Liver (tissue), 9 donors: Measurements from ENCODE around the gene PRR16. TPM values are rescaled to one million over a fixed set of nuclear protein-coding genes. Genes with fewer than 3 reads are reported as not detected.

Experiments
- DNase-seq: peaks from one replicate; pipeline ENCODE4 v3.0.0-alpha.2; 2017; ENCODE audit warnings: low spot score
- H3K27ac ChIP-seq, 2 donors: one replicate each; pipeline ENCODE4 v1.7.0; 2013; ENCODE audit warnings: inconsistent platforms in 2 of 2, low read length in 2 of 2, control low read depth in 1 of 2, low read depth in 1 of 2, mild to moderate bottlenecking in 1 of 2
- H3K27me3 ChIP-seq, 4 donors: one replicate each; pipeline versions ENCODE4 v1.6.1 to v1.7.0; 2013; ENCODE audit warnings: low read length in 3 of 4, inconsistent platforms in 1 of 4, mild to moderate bottlenecking in 1 of 4, moderate library complexity in 1 of 4; ENCODE audit not compliant: control insufficient read depth in 4 of 4, insufficient read depth in 4 of 4
- H3K36me3 ChIP-seq, 4 donors: one replicate each; pipeline versions ENCODE4 v1.6.1 to v1.7.0; 2013; ENCODE audit warnings: low read length in 3 of 4, mild to moderate bottlenecking in 3 of 4, low read depth in 1 of 4, moderate library complexity in 1 of 4; ENCODE audit not compliant: control insufficient read depth in 4 of 4, insufficient read depth in 3 of 4
- H3K4me1 ChIP-seq, 4 donors: one replicate each; pipeline versions ENCODE4 v1.6.1 to v1.7.0; 2013; ENCODE audit warnings: low read length in 3 of 4, mild to moderate bottlenecking in 3 of 4, moderate library complexity in 1 of 4; ENCODE audit not compliant: control insufficient read depth in 4 of 4, insufficient read depth in 4 of 4
- H3K4me3 ChIP-seq, 3 donors: one replicate each; pipeline versions ENCODE4 v1.6.1 to v1.7.0; 2013; ENCODE audit warnings: low read length in 3 of 3, control low read depth in 1 of 3, low read depth in 1 of 3, mild to moderate bottlenecking in 1 of 3
- H3K9ac ChIP-seq, 2 donors: one replicate each; pipeline ENCODE4 v1.7.0; 2013; ENCODE audit warnings: low read length in 2 of 2, mild to moderate bottlenecking in 2 of 2, moderate library complexity in 2 of 2, control low read depth in 1 of 2, low read depth in 1 of 2
- H3K9me3 ChIP-seq, 4 donors: one replicate each; pipeline versions ENCODE4 v1.6.1 to v1.7.0; 2013; ENCODE audit warnings: low read length in 3 of 4; ENCODE audit not compliant: control insufficient read depth in 4 of 4
- ATF3 ChIP-seq: IDR thresholded peaks from 2 replicates; pipeline ENCODE4 v1.6.1; 2016; ENCODE audit warnings: antibody characterized with exemption
- CTCF ChIP-seq: fragments of 150-350 bp; IDR thresholded peaks from 2 replicates; pipeline ENCODE4 v1.5.1; 2017; ENCODE audit warnings: improper control_type of control experiment, low read depth, low read length; ENCODE audit not compliant: missing input control
- EGR1 ChIP-seq, 2 donors: IDR thresholded peaks; 2 replicates each; pipeline ENCODE4 v1.6.1; 2016 to 2018; ENCODE audit warnings: antibody characterized with exemption in 2 of 2, low read depth in 2 of 2
- FOXA1 ChIP-seq: IDR thresholded peaks from 2 replicates; pipeline ENCODE4 v1.6.1; 2016; ENCODE audit warnings: antibody characterized with exemption
- FOXA2 ChIP-seq: IDR thresholded peaks from 2 replicates; pipeline ENCODE4 v1.6.1; 2016; ENCODE audit warnings: antibody characterized with exemption
- GABPA ChIP-seq, 2 donors: IDR thresholded peaks in 1 of 2; conservative IDR thresholded peaks in 1 of 2; 2 replicates each; pipeline ENCODE4 v1.6.1; 2016; ENCODE audit warnings: antibody characterized with exemption in 2 of 2, mild to moderate bottlenecking in 1 of 2, moderate library complexity in 1 of 2
- HNF4A ChIP-seq, 2 donors: conservative IDR thresholded peaks; 2 replicates each; pipeline ENCODE4 v1.6.1; 2016; ENCODE audit warnings: antibody characterized with exemption in 2 of 2, mild to moderate bottlenecking in 2 of 2
- HNF4G ChIP-seq: IDR thresholded peaks from 2 replicates; pipeline ENCODE4 v1.6.1; 2016; ENCODE audit warnings: antibody characterized with exemption
- JUND ChIP-seq, 2 donors: IDR thresholded peaks; 2 replicates each; pipeline ENCODE4 v1.6.1; 2016; ENCODE audit warnings: antibody characterized with exemption in 2 of 2
- MAX ChIP-seq: IDR thresholded peaks from 2 replicates; pipeline ENCODE4 v1.6.1; 2016; ENCODE audit warnings: antibody characterized with exemption
- NR2F2 ChIP-seq: IDR thresholded peaks from 2 replicates; pipeline ENCODE4 v1.6.1; 2016; ENCODE audit warnings: antibody characterized with exemption
- RAD21 ChIP-seq, 2 donors: IDR thresholded peaks; 2 replicates each; pipeline ENCODE4 v1.6.1; 2016; ENCODE audit warnings: antibody characterized with exemption in 2 of 2, mild to moderate bottlenecking in 2 of 2
- REST ChIP-seq: IDR thresholded peaks from 2 replicates; pipeline ENCODE4 v1.6.1; 2016; ENCODE audit warnings: antibody characterized with exemption, mild to moderate bottlenecking
- RXRA ChIP-seq, 2 donors: IDR thresholded peaks; 2 replicates each; pipeline ENCODE4 v1.6.1; 2017 to 2018; ENCODE audit warnings: antibody characterized with exemption in 2 of 2, mild to moderate bottlenecking in 1 of 2
- SP1 ChIP-seq: IDR thresholded peaks from 2 replicates; pipeline ENCODE4 v1.6.1; 2018; ENCODE audit warnings: antibody characterized with exemption, mild to moderate bottlenecking
- TAF1 ChIP-seq: conservative IDR thresholded peaks from 2 replicates; pipeline ENCODE4 v1.6.1; 2016; ENCODE audit warnings: antibody characterized with exemption, mild to moderate bottlenecking
- YY1 ChIP-seq: IDR thresholded peaks from 2 replicates; pipeline ENCODE4 v1.6.1; 2016; ENCODE audit warnings: antibody characterized with exemption, mild to moderate bottlenecking
- ZBTB33 ChIP-seq: IDR thresholded peaks from 2 replicates; pipeline ENCODE4 v1.6.1; 2016; ENCODE audit warnings: antibody characterized with exemption
- whole genome bisulfite sequencing: extraction: QIAGEN DNeasy Blood & Tissue Kit; methylation state at CpG from one replicate; pipeline ENCODE4 v1.1.7; 2013; 5-methylcytosine and 5-hydroxymethylcytosine counted together
- polyA plus RNA-seq, 2 donors: library from polyadenylated mRNA; stranded (reverse) in 1 of 2; unstranded in 1 of 2; fragments of 200-250 nt in 1 of 2; fragments of >200 nt in 1 of 2; fragmentation: Nextera tagmentation in 1 of 2; extraction: Ambion mirVana in 1 of 2; gene quantifications; one replicate each; pipeline versions ENCODE4 v1.2.1 to v1.2.3, GENCODE V29; 2013 to 2015
- total RNA-seq, 2 donors: library from RNA; depleted of rRNA; stranded (reverse); fragments of >200 nt; gene quantifications; one replicate each; pipeline ENCODE4 v1.2.3, GENCODE V29; 2014
- donor health status: healthy.
- donor health status: healthy.
- donor health status: healthy.
- donor health status: healthy.
- donor health status: healthy.

The PRR16 gene
- total and polyA plus RNA-seq, 4 donors = 0.14 to 0.42 (median 0.21) TPM

- no peak for TF ChIP-seq FOXA2
- TF ChIP-seq RXRA (IDR thresholded peaks at IDR 0.05) = no peak
- TF ChIP-seq TAF1 = no peak
- no peak for TF ChIP-seq JUND (IDR thresholded peaks at IDR 0.05)
- TF ChIP-seq FOXA1 = no peak
- no peak for TF ChIP-seq YY1
- no peak for TF ChIP-seq RAD21 (IDR thresholded peaks at IDR 0.05)
- no peak for TF ChIP-seq GABPA (IDR thresholded peaks at IDR 0.05 in 1 of 2, conservative IDR thresholded peaks at IDR 0.05 in 1 of 2)
- no peak for TF ChIP-seq EGR1 (IDR thresholded peaks at IDR 0.05; ENCODE audit: low read depth in 2 of 2)
- no peak for TF ChIP-seq REST
- TF ChIP-seq ZBTB33 = no peak
- TF ChIP-seq NR2F2 = no peak
- no peak for TF ChIP-seq HNF4G
- no peak for TF ChIP-seq SP1
- TF ChIP-seq HNF4A (conservative IDR thresholded peaks at IDR 0.05) = no peak
- no peak for TF ChIP-seq ATF3
- TF ChIP-seq MAX = no peak
- no peak for TF ChIP-seq CTCF
- Histone ChIP-seq H3K4me1 (peaks cover 9 to 16% (median 12%) of the 10 kb centered on the region in 4 donors), H3K9me3 (no peaks in the 10 kb centered on the region), H3K4me3 (no peak overlapping the region), H3K9ac (no peak overlapping the region), H3K27me3 (peaks cover 2 to 8% (median 7%) of the 10 kb centered on the region in 4 donors), H3K36me3 (no peaks in the 10 kb centered on the region), H3K27ac (no peak overlapping the region)
- WGBS = 83% methylated on average over 2 of the region's 2 CpGs
- DNase-seq = no peak
Measured at GRCh38 chr5:120461251-120461650, 2.8 kb upstream of the PRR16 start.
